AG04450 (cell line): ENCODE data around the gene PTPRR. TPM values are rescaled to one million over a fixed set of nuclear protein-coding genes. Genes with fewer than 3 reads are reported as not detected.

Source experiments
- CTCF ChIA-PET: fragments of 300-600, 350-600 bp; formaldehyde crosslinking; extraction: SDS; loops from one replicate; lab custom pipeline; 2022; ENCODE audit warnings: antibody characterized with exemption, inconsistent platforms; lab: Charles Lee
- POLR2A ChIA-PET: fragments of 350-600 bp; formaldehyde crosslinking; extraction: SDS; loops from one replicate; lab custom pipeline; 2021; ENCODE audit warnings: antibody characterized with exemption, inconsistent platforms; lab: Yijun Ruan, JAX
- DNase-seq: peaks from one replicate; pipeline ENCODE4 v3.0.0-alpha.2; 2011; ENCODE audit warnings: low read depth, low spot score
- H3K27ac ChIP-seq: one replicate; pipeline ENCODE4 v1.5.1; 2012; ENCODE audit warnings: low read depth, low read length, control low read depth
- H3K27me3 ChIP-seq: one replicate; pipeline ENCODE4 v1.6.0; 2012; ENCODE audit warnings: low read length; ENCODE audit not compliant: control insufficient read depth, insufficient read depth
- H3K4me3 ChIP-seq: 2 replicates; pipeline ENCODE4 v1.5.1; 2011; ENCODE audit warnings: mild to moderate bottlenecking, low read depth, low read length, control low read depth
- H3K9me3 ChIP-seq: 2 replicates; pipeline ENCODE4 v1.5.1; 2012; ENCODE audit warnings: low read length; ENCODE audit not compliant: control insufficient read depth, insufficient read depth
- CTCF ChIP-seq: IDR thresholded peaks from 2 replicates; pipeline ENCODE4 v1.5.1; 2011; ENCODE audit warnings: low read depth, low read length, control low read depth, inconsistent platforms
- polyA plus RNA-seq: library from polyadenylated mRNA; depleted of rRNA; stranded (reverse); fragments of >200 nt; gene quantifications from 2 replicates; pipeline ENCODE4 v1.2.3, GENCODE V29; 2011

PTPRR gene
- polyA plus RNA-seq, 1 experiment = 0.07 TPM

- ChIA-PET CTCF (interaction anchor here (1.3 to 2.5 kb wide), 5 partner anchors 122 to 843 kb away, joined by 3 to 14 read pairs (median 8); no protein-coding TSS in a partner anchor), POLR2A (no interaction called here)
- TF ChIP-seq CTCF = no peak
- no peak overlapping the region for H3K4me3 ChIP-seq
- H3K9me3 ChIP-seq = no peaks in the 10 kb centered on the region
- H3K27me3 ChIP-seq = no peaks in the 10 kb centered on the region
- DNase-seq = no peak
- H3K27ac ChIP-seq = no peak overlapping the region
Measured at GRCh38 chr12:70721656-70722357, 198.7 kb downstream of the PTPRR start.

DNA sequence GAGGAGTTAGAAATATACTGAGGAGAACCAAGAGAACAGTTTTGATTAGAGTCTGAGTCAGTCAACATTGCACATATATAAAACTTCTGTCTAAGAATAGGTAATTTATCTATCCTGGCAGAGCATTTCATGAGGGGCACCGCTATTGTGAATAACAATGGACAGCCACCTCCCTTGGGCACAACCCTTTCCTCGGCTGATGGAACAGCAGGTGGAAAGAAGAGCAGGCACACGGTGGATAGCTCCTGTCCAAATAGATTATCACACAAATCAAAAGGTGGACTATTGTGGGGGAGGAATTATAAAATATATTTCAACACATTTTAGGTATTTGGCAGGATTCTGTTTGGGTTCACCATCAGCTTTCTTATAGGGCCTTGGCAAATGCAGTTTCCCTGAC lies 199.3 kb downstream of the PTPRR start:
- Histone ChIP-seq H3K27ac (no peak overlapping the region), H3K9me3 (no peaks in the 10 kb centered on the region), H3K27me3 (no peaks in the 10 kb centered on the region), H3K4me3 (no peak overlapping the region)
- TF ChIP-seq CTCF = no peak
- DNase-seq = no peak
- ChIA-PET CTCF (interaction anchor here (0.9 to 2.5 kb wide), 6 partner anchors 8 to 842 kb away, joined by 3 to 14 read pairs (median 8); no protein-coding TSS in a partner anchor), POLR2A (no interaction called here)

- peak overlapping the region; percentile 37; the same call in 1 of the 2 replicates for H3K4me3 ChIP-seq
- ChIA-PET CTCF (interaction anchor here (0.6 to 2.9 kb wide), 25 partner anchors 8 to 852 kb away, joined by 3 to 25 read pairs (median 4); no protein-coding TSS in a partner anchor), POLR2A (interaction anchor here (0.6 kb wide), 2 partner anchors 130 to 139 kb away, joined by 3 to 5 read pairs; no protein-coding TSS in a partner anchor)
- no peaks in the 10 kb centered on the region for H3K27me3 ChIP-seq
- no peaks in the 10 kb centered on the region for H3K9me3 ChIP-seq
- peak; percentile 98 for TF ChIP-seq CTCF
- no peak overlapping the region for H3K27ac ChIP-seq
- DNase-seq = no peak
Measured at GRCh38 chr12:70719672-70720420, 200.7 kb downstream of the PTPRR start.

DNA sequence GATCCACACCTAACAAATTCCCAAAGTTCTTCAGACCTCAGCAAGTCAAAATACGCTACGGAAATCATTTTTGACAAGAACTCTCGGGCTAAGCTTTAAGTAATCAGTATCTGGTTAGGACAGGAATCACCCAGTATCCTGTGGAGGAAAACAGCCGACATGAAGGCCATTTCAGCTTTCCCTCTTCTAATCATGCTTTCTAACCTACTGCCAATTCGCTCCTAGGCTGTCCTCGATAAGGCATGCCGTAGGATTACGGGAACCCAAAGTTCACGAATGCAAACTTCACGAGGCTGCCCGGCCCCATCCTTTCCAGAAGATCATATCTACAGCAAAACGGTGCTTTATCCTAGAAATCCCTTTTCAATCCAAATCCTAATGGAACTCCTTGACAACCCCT lies 201.5 kb downstream of the PTPRR start:
- Histone ChIP-seq H3K4me3 (no peak overlapping the region), H3K27ac (no peak overlapping the region), H3K9me3 (no peaks in the 10 kb centered on the region), H3K27me3 (no peaks in the 10 kb centered on the region)
- POLR2A ChIA-PET = interaction anchor here (0.6 kb wide), 2 partner anchors 129 to 139 kb away, joined by 3 to 5 read pairs; no protein-coding TSS in a partner anchor
- TF ChIP-seq CTCF = no peak
- CTCF ChIA-PET = interaction anchor here (0.6 to 2.9 kb wide), 25 partner anchors 9 to 852 kb away, joined by 3 to 25 read pairs (median 4); no protein-coding TSS in a partner anchor
- DNase-seq = no peak

DNA sequence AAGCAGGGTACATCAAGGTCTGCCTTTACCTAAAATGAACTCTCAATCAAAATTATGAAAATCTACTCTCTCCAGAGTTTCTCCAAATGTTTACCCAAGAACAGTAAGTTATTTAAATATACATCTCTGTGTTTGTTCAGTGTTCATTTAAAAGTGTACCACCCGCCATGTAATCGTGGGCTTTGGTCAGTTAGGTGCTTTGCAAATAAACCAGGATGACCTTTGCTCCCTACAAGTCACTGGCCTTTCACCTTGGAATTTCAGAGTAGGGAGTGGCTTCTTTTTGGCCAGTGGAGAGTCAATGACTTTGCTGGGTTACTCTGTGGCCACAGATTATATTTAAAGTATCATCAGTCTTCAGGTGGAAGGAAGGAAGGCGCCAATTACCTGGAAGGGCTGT lies 208.7 kb downstream of the PTPRR start:
- ChIA-PET POLR2A (no interaction called here), CTCF (no interaction called here)
- Histone ChIP-seq H3K4me3 (no peak overlapping the region), H3K9me3 (no peaks in the 10 kb centered on the region), H3K27ac (no peak overlapping the region), H3K27me3 (no peaks in the 10 kb centered on the region)
- no peak for TF ChIP-seq CTCF
- no peak for DNase-seq
